GM18502 (cell line): ENCODE data around the gene MYH2.

Experiments used
- ATAC-seq: cut with Tn5 transposase; IDR thresholded peaks from one replicate; pipeline ENCODE4 v1.9.1; 2021; ENCODE audit warnings: mild to moderate bottlenecking; ENCODE audit not compliant: unreplicated experiment, poor library complexity

Gene MYH2

DNA sequence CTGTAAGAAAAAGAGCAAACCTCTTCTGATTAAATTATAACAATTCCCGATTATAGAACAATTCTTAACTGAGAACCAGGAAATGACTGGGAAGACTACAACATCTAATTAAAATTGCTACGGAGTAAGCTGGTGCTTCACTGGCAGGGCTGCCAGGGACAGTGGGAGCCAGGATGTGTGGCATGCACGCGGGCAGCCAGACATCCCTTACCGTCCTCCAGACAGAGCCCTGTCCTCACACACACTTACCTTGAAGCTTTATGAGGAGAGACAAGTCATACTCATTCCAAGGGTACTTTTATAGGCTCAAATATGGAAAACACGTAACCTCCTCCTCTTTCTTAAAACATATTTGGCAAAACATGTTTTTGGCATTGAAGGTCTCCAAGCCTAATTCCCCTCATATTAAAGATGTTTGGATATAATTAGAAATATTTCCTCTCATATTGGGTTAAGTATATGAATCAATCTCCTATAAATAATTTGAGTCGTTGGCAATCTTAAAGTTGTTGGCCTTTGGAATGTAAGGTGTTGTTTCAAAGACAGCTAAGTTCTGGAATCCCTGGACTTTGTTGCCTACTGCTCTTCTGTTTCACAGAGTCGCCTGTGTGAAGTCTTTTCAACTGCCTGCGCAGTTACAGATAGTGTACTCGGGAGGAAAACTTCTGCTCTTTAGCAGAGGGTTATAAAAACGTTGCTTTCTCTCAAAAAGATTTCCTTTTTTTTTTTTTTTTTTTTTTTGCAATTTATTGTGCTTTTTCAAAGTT lies 31.0 kb downstream of the MYH2 start, which contains the start of gene MYH1:
MYH1 (minus strand) TSS at position 272 of the 767 bp plus-strand sequence. CDS start 1,900 bp downstream, outside the sequence.
- ATAC-seq: no peak

DNA sequence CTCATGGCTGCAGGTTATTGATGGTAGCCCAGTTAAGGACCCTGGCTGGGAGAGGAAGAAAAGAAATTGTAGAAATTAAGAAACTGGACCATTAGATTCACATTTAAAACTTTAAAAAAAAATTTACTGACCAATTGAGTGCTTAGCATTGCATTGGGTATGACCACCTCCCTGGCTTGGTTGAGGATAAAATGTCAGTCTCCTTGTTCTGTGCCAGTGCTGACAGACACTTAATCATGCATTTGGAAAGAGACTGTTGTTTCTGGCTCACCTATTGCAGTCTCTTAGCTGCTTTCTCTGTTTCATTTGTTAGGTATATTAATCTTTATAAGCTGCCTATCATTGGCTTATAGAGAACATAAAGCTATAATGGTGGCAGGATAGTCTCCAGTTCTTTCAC lies 32.8 kb downstream of the MYH2 start:
- ATAC-seq: no peak

DNA sequence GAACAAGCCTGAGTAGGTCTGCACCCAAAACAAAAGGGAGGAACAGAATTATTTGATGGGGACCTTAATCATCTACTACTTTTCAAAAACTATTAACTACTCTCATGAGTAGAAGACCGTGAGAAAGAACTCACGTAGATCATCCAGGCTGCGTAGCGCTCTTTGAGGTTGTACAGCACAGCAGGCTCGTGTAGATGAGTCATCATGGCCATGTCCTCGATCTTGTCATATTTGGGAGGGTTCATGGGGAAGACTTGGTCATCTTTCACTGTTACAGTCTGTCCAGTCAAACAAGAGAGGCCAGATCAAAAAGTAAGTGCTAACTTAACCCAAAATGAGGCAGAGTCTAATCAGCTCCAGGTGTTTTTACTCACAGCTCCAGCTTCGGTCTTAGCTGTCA lies 33.4 kb downstream of the MYH2 start:
- no peak for ATAC-seq

DNA sequence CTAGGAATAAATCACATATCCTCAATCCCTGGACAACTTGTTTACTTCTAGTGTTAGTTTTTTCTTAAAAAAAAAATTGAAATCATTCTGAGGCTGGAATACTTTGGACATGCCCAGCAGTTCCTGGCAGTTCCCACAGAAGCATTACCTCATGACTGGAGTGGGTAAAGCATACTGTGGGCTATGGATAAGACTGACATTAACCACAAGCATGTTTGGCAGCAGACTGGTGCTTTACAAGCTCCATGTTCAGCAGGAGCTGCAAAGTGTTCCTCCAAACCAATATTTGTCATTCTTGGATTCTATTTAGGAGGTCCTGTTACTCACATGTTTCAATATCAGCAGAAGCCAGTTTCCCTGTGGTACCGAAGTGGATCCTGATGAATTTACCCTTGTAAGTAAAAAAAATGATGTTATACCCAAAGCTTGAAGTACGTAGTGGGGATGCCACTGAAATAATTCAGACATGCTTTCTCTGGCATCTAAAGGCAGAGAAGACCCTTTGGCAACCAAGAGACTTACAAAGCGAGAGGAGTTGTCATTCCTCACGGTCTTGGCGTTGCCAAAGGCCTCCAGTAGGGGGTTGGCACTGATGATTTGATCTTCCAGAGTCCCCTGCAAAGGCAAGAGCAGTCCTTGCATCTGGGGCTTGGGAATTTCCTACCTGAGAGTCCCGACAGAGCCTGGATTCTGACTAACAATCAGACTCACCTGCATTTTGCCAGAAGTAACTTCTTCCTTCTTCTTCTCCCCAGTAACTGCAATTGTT lies 36.0 kb downstream of the MYH2 start:
- no peak for ATAC-seq

DNA sequence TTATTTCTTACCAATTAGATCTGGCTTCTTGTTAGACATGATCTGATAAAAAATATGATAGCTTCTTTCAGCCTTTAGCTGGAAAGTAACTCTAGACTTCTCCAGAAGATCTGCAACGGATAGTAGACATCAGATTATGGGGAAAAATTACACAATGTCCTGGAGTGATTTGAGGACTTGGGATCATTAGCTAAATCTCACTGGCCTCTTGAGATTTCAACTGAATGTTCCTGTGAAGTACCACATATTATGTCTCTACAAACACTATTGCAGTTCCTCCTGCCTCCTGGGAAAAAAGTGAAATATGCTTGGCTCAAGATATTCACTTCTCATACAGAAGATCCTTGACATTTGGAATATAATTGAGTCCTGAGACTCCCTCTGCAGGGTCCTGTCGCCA lies 36.6 kb downstream of the MYH2 start:
- ATAC-seq: no peak

DNA sequence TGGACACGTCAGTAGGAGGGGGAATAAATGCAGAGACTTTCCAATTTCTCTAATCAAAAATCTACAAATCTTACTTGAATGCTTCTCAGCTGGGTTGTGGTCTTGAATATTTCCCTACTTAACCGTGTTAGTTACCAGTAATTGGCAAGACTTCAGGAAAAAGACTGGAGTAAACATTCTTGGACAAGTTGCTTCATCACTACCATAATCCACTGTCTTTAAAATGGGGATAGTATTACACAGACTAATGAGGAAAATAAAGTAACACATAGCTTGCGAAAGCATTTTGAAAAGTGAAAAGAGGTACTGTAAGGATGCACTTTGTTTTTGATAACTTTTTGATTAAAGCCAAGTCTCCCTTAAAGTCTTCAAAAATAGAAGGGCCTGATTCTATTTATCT lies 49.5 kb downstream of the MYH2 start:
- ATAC-seq: no peak

DNA sequence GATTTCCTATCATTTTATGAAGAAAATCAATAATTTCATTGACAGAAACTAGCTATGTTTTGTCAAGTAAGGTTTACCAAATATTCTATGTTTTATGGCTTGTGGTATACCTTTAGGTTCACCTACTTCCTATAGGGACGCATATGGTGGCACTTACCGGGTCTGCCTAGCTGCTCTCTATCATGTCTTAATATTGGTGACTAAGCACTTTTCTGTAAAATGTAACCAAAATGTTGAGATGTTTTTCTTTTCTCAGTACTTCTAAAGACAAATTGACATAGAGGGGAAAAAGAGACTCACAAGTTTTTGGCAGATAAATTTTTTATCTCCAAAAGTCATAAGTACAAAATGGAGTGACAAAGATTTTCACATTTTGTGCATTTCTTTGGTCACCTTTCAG lies 57.5 kb downstream of the MYH2 start:
- ATAC-seq: no peak

DNA sequence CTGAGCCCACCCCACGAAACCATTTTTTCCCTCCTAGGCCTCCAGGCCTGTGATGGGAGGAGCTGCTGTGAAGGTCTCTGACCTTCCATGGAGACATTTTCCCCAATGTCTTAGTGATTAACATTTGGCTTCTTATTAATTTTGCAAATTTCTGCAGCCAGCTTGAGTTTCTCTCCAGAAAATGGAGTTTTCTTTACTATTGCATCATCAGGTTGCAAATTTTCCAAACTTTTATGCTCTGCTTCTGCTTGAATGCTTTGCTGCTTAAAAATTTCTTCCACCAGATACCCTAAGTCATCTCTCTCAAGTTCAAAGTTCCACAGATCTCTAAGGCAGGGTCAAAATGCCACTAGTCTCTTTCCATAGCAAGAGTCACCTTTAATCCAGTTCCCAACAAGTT lies 67.2 kb downstream of the MYH2 start:
- ATAC-seq: no peak

DNA sequence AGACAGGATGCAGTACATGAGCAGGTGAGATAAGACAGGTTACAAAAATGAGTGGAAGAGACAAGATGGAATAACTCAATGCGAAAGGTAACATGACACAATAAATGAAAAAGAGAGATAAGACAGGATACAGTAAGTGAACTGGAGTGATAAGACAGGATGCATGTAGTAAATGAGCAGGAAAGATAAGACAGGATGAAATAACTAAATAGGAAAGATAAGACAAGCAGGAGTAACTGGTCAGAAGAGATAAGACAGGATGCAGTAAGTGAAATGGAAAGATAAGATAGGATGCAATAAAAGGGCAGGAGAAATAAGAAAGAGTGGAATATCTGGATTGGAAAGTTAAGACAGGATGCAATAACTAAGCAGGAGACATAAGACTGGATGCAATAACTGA lies 71.8 kb downstream of the MYH2 start:
- no peak for ATAC-seq

DNA sequence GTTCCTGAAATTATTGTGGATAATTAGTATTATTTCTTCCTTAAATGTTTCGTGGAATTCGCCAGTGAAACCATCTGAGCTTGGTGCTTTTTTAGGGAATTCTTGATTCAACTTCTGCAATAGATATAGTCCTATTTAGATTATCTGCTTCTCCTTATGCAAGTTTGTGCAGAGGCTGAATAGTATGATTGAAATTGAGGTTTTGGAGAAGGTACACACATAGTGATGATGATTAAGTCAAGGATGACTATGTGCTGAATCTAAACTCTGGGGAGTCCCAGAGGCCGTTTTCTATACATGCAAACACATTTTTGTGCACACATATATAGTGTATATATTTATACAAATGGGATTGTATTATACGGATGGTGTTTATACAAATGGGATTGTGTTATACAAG lies 74.9 kb downstream of the MYH2 start:
- no peak for ATAC-seq

DNA sequence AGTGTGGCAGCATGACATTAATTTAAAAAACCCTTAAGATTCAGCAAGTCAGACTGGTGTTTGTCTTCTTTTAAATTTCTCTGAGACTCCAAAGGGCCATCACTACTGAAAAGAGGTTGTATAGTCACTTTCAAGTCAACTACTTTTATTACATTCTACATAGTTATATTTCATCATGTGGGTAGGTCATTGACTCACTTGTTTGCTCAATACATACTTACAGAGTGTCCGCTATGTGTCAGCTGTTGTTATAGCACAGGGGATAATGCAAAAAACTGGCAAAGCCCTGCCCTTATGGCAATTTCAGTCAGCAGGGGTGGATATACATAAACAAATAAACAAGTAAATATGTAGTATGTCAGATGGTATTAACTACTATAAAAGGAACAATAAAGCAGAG lies 77.6 kb downstream of the MYH2 start:
- ATAC-seq: no peak
